Stimulated activated naive CD8-positive, alpha-beta T cell treated with anti-CD3 and anti-CD28 coated beads, Interleukin-15, amount 100 ng/mL, for 72 hours (primary cell): ENCODE data around the gene CDC25B.
A peak's percentile ranks its signal among the peaks of the same experiment; 100 is the strongest.

Experiments
- ATAC-seq: fragments of 150-1000 bp; cut with Tn5 transposase; 2 replicates; pipeline ENCODE4 v1.10.0; 2021; ENCODE audit warnings: mild to moderate bottlenecking, moderate library complexity
- DNase-seq, 2 donors: peaks; one replicate each; pipeline ENCODE4 v3.0.0; 2021 to 2022
- H3K27ac Mint-ChIP-seq, 2 donors: one replicate each; pipeline ENCODE4 v1.8.0; 2022; ENCODE audit warnings: mild to moderate bottlenecking in 2 of 2, mixed read lengths in 2 of 2, moderate library complexity in 2 of 2
- H3K27me3 Mint-ChIP-seq: one replicate; pipeline ENCODE4 v1.8.0; 2022; ENCODE audit warnings: mixed read lengths
- H3K4me1 Mint-ChIP-seq: one replicate; pipeline ENCODE4 v1.8.0; 2022; ENCODE audit warnings: mild to moderate bottlenecking, mixed read lengths
- H3K4me3 Mint-ChIP-seq, 2 donors: one replicate each; pipeline ENCODE4 v1.8.0; 2022; ENCODE audit warnings: mild to moderate bottlenecking in 2 of 2, mixed read lengths in 2 of 2, moderate library complexity in 1 of 2
- H3K9me3 Mint-ChIP-seq, 2 donors: one replicate each; pipeline ENCODE4 v1.8.0; 2022; ENCODE audit warnings: mixed read lengths in 2 of 2

The CDC25B gene

DNA sequence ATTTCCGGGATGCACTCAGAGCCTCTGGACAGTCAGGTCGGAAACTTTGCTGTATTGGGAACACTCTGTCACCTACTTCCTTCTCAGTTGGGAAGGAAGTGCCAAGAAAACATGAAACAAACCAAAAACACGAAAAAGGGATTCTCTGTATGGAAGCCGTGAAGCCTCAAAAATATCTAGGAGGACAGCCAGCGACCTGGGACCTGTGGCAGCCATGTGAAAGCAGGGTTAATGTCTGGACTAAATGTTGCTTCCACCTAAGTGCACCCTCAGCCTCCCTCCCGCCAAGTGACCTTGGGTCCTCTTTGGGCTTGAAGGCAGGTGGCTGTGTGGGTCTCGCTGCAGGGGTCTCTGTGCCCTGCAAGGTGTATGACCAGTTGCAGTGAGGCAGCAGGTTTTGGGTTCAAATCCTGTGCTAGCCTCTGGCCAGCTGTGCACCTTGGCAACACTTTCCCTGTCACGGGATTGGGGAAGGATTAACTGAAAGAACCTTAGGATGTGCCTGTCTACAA lies 51.4 kb downstream of the CDC25B start:
- H3K27me3 Mint-ChIP-seq, result no peaks in the 10 kb centered on the region
- no peaks in the 10 kb centered on the region for H3K9me3 Mint-ChIP-seq
- peak overlapping the region; percentile 94 to 97 for H3K4me3 Mint-ChIP-seq
- peaks cover 24% of the 10 kb centered on the region for H3K4me1 Mint-ChIP-seq
- ATAC-seq (no peak), DNase-seq (no peak)
- H3K27ac Mint-ChIP-seq, result peak overlapping the region; percentile 99 to 100

DNA sequence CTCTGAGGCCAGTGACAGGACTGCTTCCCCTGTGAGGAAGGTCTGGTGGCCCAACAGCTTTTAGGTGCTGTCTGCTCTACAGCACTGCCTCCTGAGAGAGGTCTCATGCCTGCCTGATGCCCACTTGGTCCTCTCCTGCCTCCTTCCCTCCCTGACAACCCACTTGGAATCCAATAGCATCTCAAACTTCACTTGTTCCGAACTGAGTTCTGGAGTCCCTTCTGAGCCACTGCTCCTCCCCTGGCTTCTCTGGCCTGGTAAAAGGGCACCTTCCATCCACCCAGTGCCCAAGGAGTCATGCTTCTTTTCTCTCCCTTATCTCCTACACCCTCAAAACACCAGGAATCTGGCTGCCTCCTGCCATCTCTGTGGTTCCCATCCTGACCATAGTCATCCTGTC lies 52.5 kb downstream of the CDC25B start:
- Mint-ChIP-seq H3K27ac (peak overlapping the region in 1 of 2 donors; percentile 15), H3K4me3 (peak overlapping the region in 1 of 2 donors; percentile 97), H3K9me3 (no peaks in the 10 kb centered on the region), H3K4me1 (peaks cover 24% of the 10 kb centered on the region), H3K27me3 (no peaks in the 10 kb centered on the region)
- ATAC-seq (no peak), DNase-seq (no peak)

DNA sequence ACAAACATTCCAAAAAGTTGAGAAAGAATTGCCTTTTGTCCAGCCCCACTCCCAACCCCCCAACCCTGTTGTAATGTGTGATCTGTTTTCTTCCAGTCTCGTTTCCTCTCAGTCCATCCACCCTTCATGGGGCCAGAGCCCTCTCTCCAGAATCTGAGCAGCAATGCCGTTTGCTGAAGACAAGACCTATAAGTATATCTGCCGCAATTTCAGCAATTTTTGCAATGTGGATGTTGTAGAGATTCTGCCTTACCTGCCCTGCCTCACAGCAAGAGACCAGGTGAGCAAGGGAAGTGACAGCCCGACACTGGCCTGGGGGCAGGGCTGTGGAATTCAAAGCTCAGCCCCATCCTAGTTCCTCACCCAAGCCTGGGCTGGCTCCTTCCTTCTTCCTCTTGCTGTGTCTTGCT lies 58.4 kb downstream of the CDC25B start:
- no peak overlapping the region for H3K27ac Mint-ChIP-seq
- H3K9me3 Mint-ChIP-seq, result no peaks in the 10 kb centered on the region
- DNase-seq, result no peak
- peak; percentile 12 for ATAC-seq
- H3K27me3 Mint-ChIP-seq, result no peaks in the 10 kb centered on the region
- H3K4me1 Mint-ChIP-seq, result peaks cover 6% of the 10 kb centered on the region
- H3K4me3 Mint-ChIP-seq, result no peak overlapping the region
